ENCODE measurements around the gene VKORC1.

VKORC1 gene

DNA sequence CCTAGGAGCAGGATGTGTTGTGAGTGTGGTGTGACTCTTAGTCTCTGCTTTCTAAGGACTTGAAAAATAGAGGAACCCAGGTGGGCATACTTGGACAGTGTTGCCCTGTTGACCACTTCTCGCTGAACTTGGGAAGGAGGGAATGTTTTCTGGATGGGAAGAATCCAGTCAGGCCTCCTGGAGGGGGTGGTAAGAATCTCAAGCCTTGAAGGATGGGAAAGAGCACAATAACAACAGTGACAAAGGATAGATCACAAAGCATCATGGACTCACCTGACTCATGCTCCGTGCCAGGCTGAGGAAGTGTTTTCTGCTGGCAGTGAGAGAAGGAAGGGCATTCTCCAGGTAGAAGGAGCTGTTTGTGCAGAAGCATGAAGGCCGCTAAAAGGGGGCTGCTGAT, 31.2 kb upstream of the VKORC1 start:
- TF ChIP-seq CTCF (IDR thresholded peaks at IDR 0.05; ENCODE audit: insufficient read depth, low read length, poor library complexity, severe bottlenecking) (no peak), EZH2phosphoT487 (conservative IDR thresholded peaks at IDR 0.05; ENCODE audit: low read length) (no peak)
- Histone ChIP-seq H3K36me3 (ENCODE audit: low read length) (peaks cover 7% of the 10 kb centered on the region; the same call in 1 of the 2 replicates), H3K27me3 (ENCODE audit: low read length) (no peaks in the 10 kb centered on the region), H3K9me2 (replicated peaks; ENCODE audit: insufficient read depth, low read length) (no peaks in the 10 kb centered on the region), H3F3A (ENCODE audit: insufficient read depth) (no peaks in the 10 kb centered on the region), H2AFZ (ENCODE audit: low read depth, low read length, severe bottlenecking) (no peak overlapping the region), H4K20me1 (ENCODE audit: low read depth, low read length) (no peaks in the 10 kb centered on the region), H3K79me2 (ENCODE audit: insufficient read depth, low read length) (no peaks in the 10 kb centered on the region), H3K4me3 (ENCODE audit: insufficient read depth, low read length, poor library complexity, severe bottlenecking) (no peak overlapping the region), H3K4me2 (ENCODE audit: low read depth, low read length, poor library complexity, severe bottlenecking) (no peak overlapping the region), H3K27ac (ENCODE audit: low read depth, low read length) (no peak overlapping the region), H3K9ac (ENCODE audit: low read length) (no peak overlapping the region), H3K9me3 (ENCODE audit: insufficient read depth, low read length) (no peaks in the 10 kb centered on the region)

DNA sequence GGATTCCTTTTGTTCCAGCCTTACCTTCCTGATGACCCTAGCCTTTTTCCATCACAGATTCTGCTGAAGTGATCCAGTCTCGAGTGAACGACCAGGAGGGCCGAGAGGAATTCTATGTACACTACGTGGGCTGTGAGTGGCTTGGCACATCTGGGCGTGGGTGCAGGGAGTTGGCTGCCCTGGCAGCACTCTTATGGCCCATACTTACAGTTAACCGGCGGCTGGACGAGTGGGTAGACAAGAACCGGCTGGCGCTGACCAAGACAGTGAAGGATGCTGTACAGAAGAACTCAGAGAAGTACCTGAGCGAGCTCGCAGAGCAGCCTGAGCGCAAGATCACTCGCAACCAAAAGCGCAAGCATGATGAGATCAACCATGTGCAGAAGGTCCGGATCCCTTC, 25.5 kb upstream of the VKORC1 start:
- Histone ChIP-seq H2AFZ (ENCODE audit: low read depth, low read length, severe bottlenecking) (no peak overlapping the region), H3K79me2 (ENCODE audit: insufficient read depth, low read length) (peaks cover 22% of the 10 kb centered on the region), H3K36me3 (ENCODE audit: low read length) (peaks cover 12% of the 10 kb centered on the region; the same call in 1 of the 2 replicates), H3K4me3 (ENCODE audit: insufficient read depth, low read length, poor library complexity, severe bottlenecking) (no peak overlapping the region), H3K9me2 (replicated peaks; ENCODE audit: insufficient read depth, low read length) (no peaks in the 10 kb centered on the region), H4K20me1 (ENCODE audit: low read depth, low read length) (peaks cover 8% of the 10 kb centered on the region; the same call in 1 of the 2 replicates), H3K27ac (ENCODE audit: low read depth, low read length) (no peak overlapping the region), H3K4me2 (ENCODE audit: low read depth, low read length, poor library complexity, severe bottlenecking) (no peak overlapping the region), H3K27me3 (ENCODE audit: low read length) (no peaks in the 10 kb centered on the region), H3F3A (ENCODE audit: insufficient read depth) (no peaks in the 10 kb centered on the region), H3K9me3 (ENCODE audit: insufficient read depth, low read length) (no peaks in the 10 kb centered on the region), H3K9ac (ENCODE audit: low read length) (no peak overlapping the region)
- TF ChIP-seq CTCF (IDR thresholded peaks at IDR 0.05; ENCODE audit: insufficient read depth, low read length, poor library complexity, severe bottlenecking), result no peak
- TF ChIP-seq EZH2phosphoT487 (conservative IDR thresholded peaks at IDR 0.05; ENCODE audit: low read length), result no peak

DNA sequence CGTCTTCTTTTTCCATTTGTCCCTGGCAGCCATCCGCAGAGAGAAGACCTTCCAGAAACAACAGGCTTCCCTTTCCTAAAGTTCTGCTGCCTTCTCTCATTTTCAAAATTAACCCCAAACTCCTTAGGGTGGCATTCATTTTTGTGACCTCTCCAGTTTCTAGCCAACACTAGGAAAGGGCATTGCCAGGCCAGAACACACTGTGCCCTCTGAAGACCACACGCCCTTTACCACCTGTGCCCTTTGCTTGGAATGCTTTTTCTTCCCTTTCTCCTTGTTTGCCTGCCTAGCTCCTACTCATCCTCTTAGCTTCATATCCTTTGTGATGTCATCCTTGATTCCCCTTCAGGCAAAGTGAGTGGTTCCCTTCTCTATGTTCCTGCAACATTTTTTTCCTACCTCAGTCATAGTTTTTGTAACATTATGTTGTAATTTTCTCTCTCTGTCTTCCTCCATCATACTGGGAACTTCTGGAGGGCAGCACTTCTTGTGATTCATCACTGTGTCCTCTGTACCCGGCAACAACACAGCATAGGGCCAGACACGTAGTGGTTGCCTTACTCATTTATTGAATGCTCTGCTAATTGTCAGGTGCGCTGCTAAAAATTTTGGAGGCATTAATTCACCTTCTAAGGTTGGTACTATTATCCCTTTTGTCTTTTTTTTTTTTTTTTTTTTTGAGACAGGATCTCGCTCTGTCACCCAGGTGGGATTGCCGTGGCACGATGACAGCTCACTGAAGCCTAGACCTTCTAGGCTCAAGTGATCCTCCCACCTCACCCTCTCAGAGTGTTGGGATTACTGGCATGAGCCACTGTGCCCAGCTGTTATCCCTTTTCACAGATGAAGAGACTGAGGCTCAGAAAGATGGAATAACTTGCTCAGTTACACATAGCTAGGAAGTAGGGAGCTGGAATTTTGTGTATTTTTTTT, 23.9 kb upstream of the VKORC1 start:
- H2AFZ ChIP-seq (ENCODE audit: low read depth, low read length, severe bottlenecking), result no peak overlapping the region
- H3K36me3 ChIP-seq (ENCODE audit: low read length), result peaks cover 12% of the 10 kb centered on the region; the same call in 1 of the 2 replicates
- H3K9me3 ChIP-seq (ENCODE audit: insufficient read depth, low read length), result no peaks in the 10 kb centered on the region
- H4K20me1 ChIP-seq (ENCODE audit: low read depth, low read length), result peaks cover 8% of the 10 kb centered on the region; the same call in 1 of the 2 replicates
- peaks cover 22% of the 10 kb centered on the region for H3K79me2 ChIP-seq (ENCODE audit: insufficient read depth, low read length)
- peak overlapping the region; percentile 88 for H3K4me3 ChIP-seq (ENCODE audit: insufficient read depth, low read length, poor library complexity, severe bottlenecking)
- H3K9me2 ChIP-seq (replicated peaks; ENCODE audit: insufficient read depth, low read length), result no peaks in the 10 kb centered on the region
- TF ChIP-seq CTCF (IDR thresholded peaks at IDR 0.05; ENCODE audit: insufficient read depth, low read length, poor library complexity, severe bottlenecking) (no peak), EZH2phosphoT487 (conservative IDR thresholded peaks at IDR 0.05; ENCODE audit: low read length) (no peak)
- peak overlapping the region; percentile 92 for H3K4me2 ChIP-seq (ENCODE audit: low read depth, low read length, poor library complexity, severe bottlenecking)
- 0 out of 2 replicates have a peak, but pooled peaks cover 1% of the 10 kb centered on the region for H3F3A ChIP-seq (ENCODE audit: insufficient read depth)
- peak overlapping the region; percentile 70 for H3K9ac ChIP-seq (ENCODE audit: low read length)
- no peaks in the 10 kb centered on the region for H3K27me3 ChIP-seq (ENCODE audit: low read length)
- peak overlapping the region; percentile 12; the same call in 1 of the 2 replicates for H3K27ac ChIP-seq (ENCODE audit: low read depth, low read length)

Data from SU-DHL-6 (cell line).